GM18907 (cell line): ENCODE results near the gene RBM19.
"Not testable (repeated sequence)": the region's sequence is repeated elsewhere in the genome, so short reads cannot be mapped to it uniquely, and the experiment has no call there.

Experiments used
- ATAC-seq: cut with Tn5 transposase; IDR thresholded peaks from one replicate; pipeline ENCODE4 v1.9.1; 2021; ENCODE audit warnings: mild to moderate bottlenecking, moderate library complexity; ENCODE audit not compliant: unreplicated experiment

Gene RBM19, protein sequence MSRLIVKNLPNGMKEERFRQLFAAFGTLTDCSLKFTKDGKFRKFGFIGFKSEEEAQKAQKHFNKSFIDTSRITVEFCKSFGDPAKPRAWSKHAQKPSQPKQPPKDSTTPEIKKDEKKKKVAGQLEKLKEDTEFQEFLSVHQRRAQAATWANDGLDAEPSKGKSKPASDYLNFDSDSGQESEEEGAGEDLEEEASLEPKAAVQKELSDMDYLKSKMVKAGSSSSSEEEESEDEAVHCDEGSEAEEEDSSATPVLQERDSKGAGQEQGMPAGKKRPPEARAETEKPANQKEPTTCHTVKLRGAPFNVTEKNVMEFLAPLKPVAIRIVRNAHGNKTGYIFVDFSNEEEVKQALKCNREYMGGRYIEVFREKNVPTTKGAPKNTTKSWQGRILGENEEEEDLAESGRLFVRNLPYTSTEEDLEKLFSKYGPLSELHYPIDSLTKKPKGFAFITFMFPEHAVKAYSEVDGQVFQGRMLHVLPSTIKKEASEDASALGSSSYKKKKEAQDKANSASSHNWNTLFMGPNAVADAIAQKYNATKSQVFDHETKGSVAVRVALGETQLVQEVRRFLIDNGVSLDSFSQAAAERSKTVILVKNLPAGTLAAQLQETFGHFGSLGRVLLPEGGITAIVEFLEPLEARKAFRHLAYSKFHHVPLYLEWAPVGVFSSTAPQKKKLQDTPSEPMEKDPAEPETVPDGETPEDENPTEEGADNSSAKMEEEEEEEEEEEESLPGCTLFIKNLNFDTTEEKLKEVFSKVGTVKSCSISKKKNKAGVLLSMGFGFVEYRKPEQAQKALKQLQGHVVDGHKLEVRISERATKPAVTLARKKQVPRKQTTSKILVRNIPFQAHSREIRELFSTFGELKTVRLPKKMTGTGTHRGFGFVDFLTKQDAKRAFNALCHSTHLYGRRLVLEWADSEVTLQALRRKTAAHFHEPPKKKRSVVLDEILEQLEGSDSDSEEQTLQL

DNA sequence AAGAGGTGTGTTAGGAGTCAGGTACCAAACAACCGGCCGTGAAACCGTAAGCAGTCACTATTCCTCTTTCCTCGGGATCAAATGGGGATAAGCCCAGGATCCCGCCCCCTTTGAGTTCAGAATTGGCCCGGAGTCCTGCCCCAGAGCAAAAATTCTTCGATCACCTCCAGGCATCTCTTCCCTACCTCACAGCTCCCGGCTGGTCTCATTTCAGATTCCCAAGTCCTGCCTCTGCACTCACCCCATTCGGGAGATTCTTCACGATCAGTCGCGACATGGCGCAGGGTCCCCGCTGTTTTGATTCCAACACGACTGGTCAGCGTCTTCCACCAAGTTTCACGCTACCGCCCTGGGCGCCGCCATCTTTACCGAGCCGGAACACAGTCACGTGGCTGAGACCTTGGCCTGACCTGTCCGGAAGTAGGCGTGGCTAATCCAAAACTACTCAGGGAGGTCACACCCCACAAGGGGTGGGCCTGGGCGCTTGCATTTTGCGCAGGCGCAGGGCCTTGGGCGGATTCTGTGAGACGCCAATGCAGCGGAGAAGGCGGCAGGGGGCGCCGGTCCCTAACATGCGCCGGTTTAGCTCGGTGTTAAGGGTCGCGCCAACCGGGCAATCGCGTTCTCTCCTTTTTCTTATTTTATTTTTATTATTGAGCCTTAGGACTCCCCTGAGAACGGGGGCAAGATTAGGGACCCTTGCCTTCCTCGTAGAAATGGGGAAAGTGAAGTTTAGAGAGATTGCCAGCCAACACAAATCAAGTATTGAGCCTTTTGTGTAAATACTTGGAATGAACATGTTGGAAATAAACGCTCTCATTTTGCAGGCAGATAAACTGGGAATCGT is at the start of gene RBM19:
Gene RBM19, minus strand, starts transcription at position 375 of the 847 bp plus-strand sequence. Its CDS starts 98 bp downstream, at position 277.
- peak; percentile 91 for ATAC-seq

- ATAC-seq: no peak
These were observed 49.7 kb upstream of the RBM19 start for GRCh38 chr12:114015851-114016250.

GRCh38 chr12:114013575-114014345 is 47.6 kb upstream of the RBM19 start:
- ATAC-seq: no peak

GRCh38 chr12:114012744-114013431 is 46.8 kb upstream of the RBM19 start:
- ATAC-seq: no peak

- no peak for ATAC-seq
These were observed 45.6 kb upstream of the RBM19 start for GRCh38 chr12:114011711-114012110.

DNA sequence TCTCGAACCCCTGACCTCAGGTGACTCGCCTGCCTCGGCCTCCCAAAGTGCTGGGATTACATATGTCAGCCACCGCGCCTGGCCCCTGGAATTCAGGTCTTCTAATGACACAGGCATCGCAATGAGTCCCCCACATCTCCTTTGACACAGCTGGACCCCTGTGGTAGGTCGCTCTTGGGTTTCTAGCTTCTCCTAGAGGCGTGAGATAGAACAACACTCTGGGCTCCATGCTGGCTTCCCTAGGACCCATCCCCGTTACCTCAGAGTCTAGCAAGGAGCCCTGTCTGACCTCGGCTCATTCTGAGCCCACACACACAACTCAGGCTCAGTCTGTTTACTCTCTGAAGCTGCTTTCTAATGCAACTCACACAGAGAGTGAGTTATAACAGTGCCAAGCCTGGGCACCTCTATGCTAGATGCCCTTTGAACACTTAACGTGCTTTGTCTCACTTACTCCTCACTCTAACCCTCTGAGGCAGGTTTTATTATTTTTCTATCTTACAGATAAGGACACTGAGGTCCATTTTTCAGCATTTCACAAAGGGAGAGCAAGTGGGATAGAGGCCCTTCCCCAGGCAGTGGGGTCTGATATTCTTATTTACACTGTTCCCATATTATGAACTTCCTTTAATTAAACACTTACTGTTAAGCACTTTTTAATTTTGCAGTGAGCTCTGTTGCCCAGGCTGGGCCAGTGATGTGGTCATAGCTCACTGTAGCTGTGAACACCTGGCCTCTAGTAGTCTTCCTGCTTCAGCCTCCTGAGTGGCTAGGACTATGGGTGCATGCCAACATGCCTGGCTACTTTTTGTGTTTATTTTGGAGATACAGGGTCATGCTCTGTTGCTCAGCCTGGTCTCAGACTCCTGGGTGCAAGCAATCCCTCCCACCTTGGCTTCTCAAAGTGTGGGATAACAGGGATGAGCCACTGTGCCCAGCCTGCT is 40.6 kb upstream of the RBM19 start:
- ATAC-seq: no peak

DNA sequence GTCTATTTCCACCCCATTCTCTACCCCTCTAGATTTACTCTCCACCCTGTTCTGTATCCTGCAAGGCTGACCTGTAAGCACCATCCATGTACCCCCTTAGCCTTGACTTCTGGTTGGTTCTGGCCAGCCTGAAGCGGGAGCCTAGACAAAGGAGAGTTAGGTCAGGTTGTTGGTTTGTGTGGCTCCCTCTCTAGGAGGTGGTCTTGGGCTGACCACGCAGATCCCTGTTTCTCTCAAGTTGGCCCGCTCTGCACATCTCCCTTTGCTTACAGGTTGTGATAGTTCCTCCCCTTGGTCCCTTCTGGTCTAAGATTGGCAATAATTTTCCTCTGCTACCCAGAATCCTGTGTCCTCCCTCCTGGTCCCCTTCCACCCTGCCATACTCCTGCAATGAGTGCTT is 38.3 kb upstream of the RBM19 start:
- no peak for ATAC-seq

DNA sequence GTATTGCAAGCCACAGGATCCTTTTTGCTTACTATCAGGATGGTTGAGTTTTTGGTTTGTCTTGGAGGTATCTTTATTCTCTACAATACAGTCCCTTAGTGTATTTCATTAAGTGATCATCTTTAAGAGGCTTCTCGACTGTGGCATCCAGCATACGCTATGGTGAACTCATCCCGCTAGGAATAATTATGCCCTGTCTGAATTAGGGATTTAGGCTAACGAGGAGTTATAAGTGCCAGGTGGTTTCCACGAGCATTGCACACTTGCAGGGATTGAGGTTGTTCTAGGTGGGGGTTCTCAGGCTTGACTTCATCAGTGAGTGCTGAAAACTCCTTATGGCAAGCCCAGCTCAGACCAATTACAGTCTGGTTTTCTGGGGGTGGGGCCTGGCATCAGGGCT is 37.2 kb upstream of the RBM19 start:
- ATAC-seq: no peak

- no peak for ATAC-seq
These were observed 35.6 kb upstream of the RBM19 start for GRCh38 chr12:114001511-114002340.

- no peak for ATAC-seq
These were observed 34.7 kb upstream of the RBM19 start for GRCh38 chr12:114000861-114001260.

DNA sequence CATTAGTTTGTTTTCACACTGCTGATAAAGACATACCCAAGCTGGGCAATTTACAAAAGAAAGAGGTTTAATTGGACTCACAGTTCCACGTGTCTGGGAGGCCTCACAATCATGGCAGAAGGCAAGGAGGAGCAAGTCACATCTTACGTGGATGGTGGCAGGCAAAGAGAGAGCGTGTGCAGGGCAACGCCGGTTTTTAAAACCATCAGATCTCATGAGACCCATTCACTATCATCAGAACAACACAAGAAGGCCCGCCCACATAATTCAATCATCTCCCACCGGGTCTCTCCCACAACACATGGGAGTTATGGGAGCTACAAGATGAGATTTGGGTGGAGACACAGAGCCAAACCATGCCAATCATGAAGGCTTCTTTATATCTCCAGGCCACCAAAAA is 34.1 kb upstream of the RBM19 start:
- ATAC-seq: not testable (repeated sequence)

DNA sequence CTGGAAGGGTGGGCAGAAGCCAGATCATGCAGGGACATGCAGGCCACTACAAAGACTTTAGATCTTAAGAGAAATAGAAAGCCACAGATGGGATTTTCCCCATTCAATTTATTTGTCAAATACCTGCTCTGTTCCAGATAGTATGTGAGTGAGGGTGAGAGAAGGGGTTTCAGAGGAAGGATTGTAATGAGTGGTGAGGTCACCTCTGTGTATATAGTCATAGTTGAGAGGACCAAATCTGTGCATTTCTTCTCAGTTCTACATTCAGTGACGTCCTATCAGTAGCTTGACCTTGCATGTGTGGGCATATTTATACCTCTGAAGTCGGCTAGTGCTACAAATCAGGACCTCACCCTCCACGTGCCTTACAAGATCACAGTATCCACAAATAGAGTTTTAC is 31.2 kb upstream of the RBM19 start:
- ATAC-seq: no peak

DNA sequence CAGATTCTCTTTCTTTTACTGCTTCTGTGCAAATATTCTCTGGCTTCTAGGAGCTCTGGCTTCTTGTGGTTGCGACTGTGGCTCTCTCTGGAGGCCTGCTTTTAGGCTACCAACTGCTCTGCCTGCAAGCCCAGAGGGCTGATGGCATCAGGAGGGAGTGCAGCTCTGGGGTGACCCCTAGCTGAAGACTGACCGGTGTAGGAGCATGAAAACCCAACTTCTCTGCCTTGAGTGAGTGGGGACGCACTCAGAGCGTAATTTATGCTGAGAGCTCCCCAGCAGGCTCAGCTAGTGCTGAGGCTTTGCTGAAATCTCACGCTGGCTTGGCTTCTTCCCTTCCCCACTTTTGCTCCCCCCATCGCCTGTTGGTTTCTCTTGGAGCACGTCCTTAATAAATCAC is 29.9 kb upstream of the RBM19 start:
- ATAC-seq: no peak

GRCh38 chr12:113994051-113994450 is 27.9 kb upstream of the RBM19 start:
- no peak for ATAC-seq

DNA sequence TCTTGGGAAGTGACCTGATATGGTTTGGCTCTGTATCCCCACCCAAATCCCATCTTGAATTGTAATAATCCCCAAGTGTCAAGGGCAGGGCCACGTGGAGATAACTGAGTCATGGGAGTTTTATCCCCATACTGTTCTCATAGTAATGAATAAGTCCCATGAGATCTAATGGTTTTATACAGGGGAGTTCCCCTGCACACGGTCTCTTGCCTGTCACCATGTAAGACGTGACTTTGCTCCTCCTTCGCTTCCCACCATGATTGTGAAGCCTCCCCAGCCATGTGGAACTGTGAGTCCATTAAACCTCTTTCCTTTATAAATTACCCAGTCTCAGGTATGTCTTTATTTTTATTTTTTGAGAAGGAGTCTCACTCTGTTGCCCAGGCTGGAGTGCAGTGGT is 26.6 kb upstream of the RBM19 start:
- not testable (repeated sequence) for ATAC-seq

GRCh38 chr12:113991224-113992044 is 25.3 kb upstream of the RBM19 start:
- no peak for ATAC-seq
